Cardiac muscle cell (in vitro differentiated cells and primary cell): ENCODE results near the gene FKBP7. TPM values are rescaled to one million over a fixed set of nuclear protein-coding genes. Genes with fewer than 3 reads are reported as not detected.
"Not testable (repeated sequence)": the region's sequence is repeated elsewhere in the genome, so short reads cannot be mapped to it uniquely, and the experiment has no call there.

Experiments
- DNase-seq, 2 donors: peaks; one replicate each; pipeline versions ENCODE4 v3.0.0 to v3.0.0-alpha.2; 2010 to 2017; ENCODE audit warnings: low read depth in 1 of 2, low spot score in 1 of 2
- H3K27ac ChIP-seq: fragments of 200-600 bp; sonication (generic); 2 replicates; pipeline ENCODE4 v1.5.1; 2016
- H3K27me3 ChIP-seq: fragments of 200-600 bp; sonication (generic); 2 replicates; pipeline ENCODE4 v1.6.0; 2016; ENCODE audit warnings: control low read depth
- H3K36me3 ChIP-seq: fragments of 200-600 bp; sonication (generic); 2 replicates; pipeline ENCODE4 v1.5.1; 2016; ENCODE audit warnings: control low read depth
- H3K4me1 ChIP-seq: fragments of 200-600 bp; sonication (generic); 2 replicates; pipeline ENCODE4 v1.8.1; 2017; ENCODE audit warnings: low read depth, mild to moderate bottlenecking, mixed run types
- H3K4me3 ChIP-seq: fragments of 200-600 bp; sonication (generic); 2 replicates; pipeline ENCODE4 v1.5.1; 2016; ENCODE audit warnings: mild to moderate bottlenecking
- H3K9me3 ChIP-seq: fragments of 200-600 bp; sonication (generic); 2 replicates; pipeline ENCODE4 v1.5.1; 2017; ENCODE audit warnings: low read depth, mild to moderate bottlenecking, control low read depth
- polyA plus RNA-seq: library from polyadenylated mRNA; unstranded; fragments of >200 nt; fragmentation: Nextera tagmentation; extraction: Ambion mirVana; gene quantifications from 2 replicates; pipeline ENCODE4 v1.2.1, GENCODE V29; 2016
- total RNA-seq: library from RNA; depleted of rRNA; stranded (reverse); fragments of >200 nt; gene quantifications from 2 replicates; pipeline ENCODE4 v1.2.3, GENCODE V29; 2016
- TF ChIP-seq, protein P1 (sequence below): IDR thresholded peaks from 2 replicates; pipeline ENCODE4 v1.5.1; 2012; ENCODE audit warnings: low read depth, mild to moderate bottlenecking, low read length

The FKBP7 gene
- total and polyA plus RNA-seq, 2 experiments from 2014 or later, result 18.7 to 37.2 TPM

DNA sequence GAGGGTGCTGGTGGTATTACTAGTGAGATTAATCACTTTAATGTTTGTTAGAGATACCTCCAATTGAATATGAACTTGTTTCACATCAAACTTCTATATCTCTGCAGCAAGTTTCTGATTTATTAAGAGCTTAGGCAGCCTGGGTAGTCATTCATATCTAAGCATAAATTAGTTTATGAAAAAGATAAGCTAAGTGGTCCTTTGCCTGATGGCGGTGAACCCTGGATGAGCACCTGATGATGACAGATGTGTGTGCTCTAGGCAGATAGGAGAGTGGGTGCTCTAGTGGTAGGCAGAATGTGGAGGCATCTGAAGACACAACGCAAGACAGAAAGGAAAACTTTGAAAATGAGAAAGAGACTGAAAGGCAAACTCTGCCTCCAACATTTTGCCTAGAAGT is 5.0 kb downstream of the FKBP7 start:
- H3K4me3 ChIP-seq, result no peak overlapping the region
- peaks cover 7% of the 10 kb centered on the region for H3K4me1 ChIP-seq
- no peaks in the 10 kb centered on the region for H3K9me3 ChIP-seq
- no peaks in the 10 kb centered on the region for H3K27me3 ChIP-seq
- DNase-seq, result no peak
- no peaks in the 10 kb centered on the region for H3K36me3 ChIP-seq
- TF ChIP-seq, protein P1, sequence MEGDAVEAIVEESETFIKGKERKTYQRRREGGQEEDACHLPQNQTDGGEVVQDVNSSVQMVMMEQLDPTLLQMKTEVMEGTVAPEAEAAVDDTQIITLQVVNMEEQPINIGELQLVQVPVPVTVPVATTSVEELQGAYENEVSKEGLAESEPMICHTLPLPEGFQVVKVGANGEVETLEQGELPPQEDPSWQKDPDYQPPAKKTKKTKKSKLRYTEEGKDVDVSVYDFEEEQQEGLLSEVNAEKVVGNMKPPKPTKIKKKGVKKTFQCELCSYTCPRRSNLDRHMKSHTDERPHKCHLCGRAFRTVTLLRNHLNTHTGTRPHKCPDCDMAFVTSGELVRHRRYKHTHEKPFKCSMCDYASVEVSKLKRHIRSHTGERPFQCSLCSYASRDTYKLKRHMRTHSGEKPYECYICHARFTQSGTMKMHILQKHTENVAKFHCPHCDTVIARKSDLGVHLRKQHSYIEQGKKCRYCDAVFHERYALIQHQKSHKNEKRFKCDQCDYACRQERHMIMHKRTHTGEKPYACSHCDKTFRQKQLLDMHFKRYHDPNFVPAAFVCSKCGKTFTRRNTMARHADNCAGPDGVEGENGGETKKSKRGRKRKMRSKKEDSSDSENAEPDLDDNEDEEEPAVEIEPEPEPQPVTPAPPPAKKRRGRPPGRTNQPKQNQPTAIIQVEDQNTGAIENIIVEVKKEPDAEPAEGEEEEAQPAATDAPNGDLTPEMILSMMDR, result no peak
- no peak overlapping the region for H3K27ac ChIP-seq

DNA sequence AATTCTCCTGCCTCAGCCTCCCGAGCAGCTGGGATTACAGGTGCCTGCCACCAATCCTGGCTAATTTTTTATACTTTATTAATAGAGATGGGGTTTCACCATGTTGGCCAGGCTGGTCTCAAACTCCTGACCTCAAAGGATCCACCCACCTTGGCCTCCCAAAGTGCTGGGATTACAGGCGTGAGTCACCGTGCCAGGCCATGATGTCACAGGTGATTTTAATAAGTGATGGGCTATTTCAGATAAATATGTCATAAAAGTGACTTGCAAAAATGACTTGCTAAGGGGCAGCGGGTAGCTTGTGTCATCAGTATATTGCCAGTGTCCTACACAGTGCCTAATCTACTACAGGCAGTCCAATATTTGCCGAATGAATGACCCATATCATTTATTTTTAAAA is 7.1 kb downstream of the FKBP7 start:
- H3K36me3 ChIP-seq, DNase-seq, H3K27me3 ChIP-seq, H3K4me1 ChIP-seq, H3K4me3 ChIP-seq, H3K9me3 ChIP-seq, H3K27ac ChIP-seq: not testable (repeated sequence)

DNA sequence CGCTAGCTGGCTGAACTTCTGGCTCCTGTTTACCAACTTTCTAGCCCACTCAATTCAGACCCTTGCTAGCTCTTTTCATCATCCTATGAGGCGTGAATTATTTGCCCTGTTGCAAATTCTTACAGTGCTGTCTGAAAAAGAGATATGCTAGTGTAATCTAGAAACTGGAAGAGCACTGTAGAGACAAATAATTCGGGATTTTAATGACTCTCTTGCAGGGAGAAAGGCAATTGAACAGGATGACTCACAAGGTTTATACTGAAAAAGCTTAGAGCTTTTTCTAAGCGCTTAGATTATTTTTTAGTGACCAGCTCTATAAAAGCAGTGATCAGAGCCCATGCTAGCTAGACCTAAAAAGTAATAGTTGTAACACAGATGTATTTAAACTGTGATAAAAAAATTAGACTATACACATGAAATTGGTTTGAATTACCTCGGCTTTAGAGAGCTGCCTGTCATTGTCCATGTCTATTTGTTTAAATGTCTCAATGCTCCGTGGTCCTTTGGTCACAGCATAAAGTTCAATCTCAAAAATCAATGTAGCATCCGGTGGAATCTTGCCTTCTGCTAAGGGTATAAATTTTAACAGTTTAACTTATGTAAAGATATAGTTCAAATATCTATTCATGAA is 9.1 kb downstream of the FKBP7 start:
- Histone ChIP-seq H3K4me3 (no peak overlapping the region), H3K27me3 (no peaks in the 10 kb centered on the region), H3K9me3 (no peaks in the 10 kb centered on the region), H3K4me1 (no peaks in the 10 kb centered on the region), H3K36me3 (no peaks in the 10 kb centered on the region), H3K27ac (no peak overlapping the region)
- no peak for DNase-seq
- TF ChIP-seq, protein P1, result no peak

DNA sequence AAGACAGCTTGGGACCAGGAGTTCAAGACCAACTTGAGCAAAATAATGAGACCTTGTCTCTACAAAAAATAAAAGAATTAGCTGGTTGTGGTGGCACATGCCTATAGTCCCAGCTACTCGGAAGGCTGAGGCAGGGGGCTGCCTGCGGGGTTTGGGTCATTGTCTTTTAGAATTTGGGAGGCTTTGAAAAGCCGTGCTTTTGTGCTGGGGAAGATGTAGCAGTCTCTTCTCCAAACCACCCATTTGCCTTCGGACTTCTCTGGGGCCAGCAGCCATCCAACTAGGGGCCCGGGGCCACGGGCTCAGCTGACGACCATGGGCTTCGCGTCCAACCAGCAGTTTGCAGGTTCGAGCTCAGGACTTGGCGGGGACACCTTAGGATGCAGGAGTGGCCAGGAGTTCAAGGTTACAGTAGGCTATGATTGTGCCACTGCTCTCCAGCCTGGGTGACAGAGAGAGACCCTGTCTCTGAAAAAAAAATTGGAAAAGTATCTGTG is 21.0 kb downstream of the FKBP7 start:
- no peak overlapping the region for H3K4me3 ChIP-seq
- H3K27ac ChIP-seq, result no peak overlapping the region
- no peaks in the 10 kb centered on the region for H3K9me3 ChIP-seq
- H3K27me3 ChIP-seq, result no peaks in the 10 kb centered on the region
- no peaks in the 10 kb centered on the region for H3K4me1 ChIP-seq
- DNase-seq, result no peak
- no peaks in the 10 kb centered on the region for H3K36me3 ChIP-seq
- TF ChIP-seq, protein P1, result no peak

DNA sequence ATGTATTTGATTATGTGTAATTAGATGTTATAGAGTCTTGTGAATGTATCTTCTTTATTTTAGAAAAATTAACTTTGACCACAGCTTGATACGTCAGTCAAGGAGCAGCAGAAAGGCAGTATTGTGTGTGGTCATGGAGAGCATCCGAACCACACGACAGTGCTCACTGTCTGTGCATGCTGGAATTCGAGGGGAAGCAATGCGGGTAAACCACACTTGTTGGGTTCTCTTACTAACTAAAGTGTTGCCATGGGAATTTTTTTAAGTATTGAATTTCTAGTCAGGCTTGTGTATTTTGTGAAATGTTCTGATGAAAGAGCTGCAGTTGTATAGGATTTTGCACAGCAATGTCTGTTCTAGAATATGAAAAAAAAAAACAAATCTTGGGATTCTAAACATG is 22.5 kb downstream of the FKBP7 start:
- H3K9me3 ChIP-seq, result no peaks in the 10 kb centered on the region
- no peak overlapping the region for H3K4me3 ChIP-seq
- H3K27ac ChIP-seq, result no peak overlapping the region
- DNase-seq, result no peak
- no peaks in the 10 kb centered on the region for H3K4me1 ChIP-seq
- H3K36me3 ChIP-seq, result no peaks in the 10 kb centered on the region
- TF ChIP-seq, protein P1, result no peak
- no peaks in the 10 kb centered on the region for H3K27me3 ChIP-seq

DNA sequence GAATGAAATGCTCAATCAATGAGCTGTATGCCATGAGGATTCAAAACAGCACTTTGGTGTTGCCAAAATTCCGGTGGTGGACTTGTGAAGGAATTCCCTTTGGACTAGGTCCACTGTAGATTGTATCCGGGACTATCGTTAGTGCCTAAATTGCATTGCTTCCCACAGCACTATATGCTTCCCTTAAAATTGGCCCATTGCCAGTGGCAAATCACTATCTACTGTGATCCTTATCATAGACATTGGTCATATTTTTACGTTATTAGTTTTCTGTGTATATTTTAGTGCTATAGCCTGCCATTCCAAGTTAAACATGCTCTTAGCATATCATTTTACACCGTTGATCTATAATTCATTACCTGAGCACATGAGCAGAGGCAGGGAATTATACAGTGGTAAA is 25.5 kb downstream of the FKBP7 start:
- Histone ChIP-seq H3K27ac (no peak overlapping the region), H3K27me3 (no peaks in the 10 kb centered on the region), H3K4me3 (no peak overlapping the region), H3K9me3 (no peaks in the 10 kb centered on the region), H3K4me1 (peaks cover 10% of the 10 kb centered on the region), H3K36me3 (peaks cover 4% of the 10 kb centered on the region)
- TF ChIP-seq, protein P1, result no peak
- no peak for DNase-seq
